Sigmoid colon (tissue), 7 donors: ENCODE data around the gene EP400. TPM values are rescaled to one million over a fixed set of nuclear protein-coding genes. Genes with fewer than 3 reads are reported as not detected.

Source experiments
- DNase-seq: peaks from one replicate; pipeline ENCODE4 v3.0.0-alpha.2; 2019
- H3K27ac ChIP-seq, 4 donors: fragments of 200-600 bp; sonication (generic); one replicate each; pipeline ENCODE4 v1.5.1; 2016 to 2019; ENCODE audit warnings: mild to moderate bottlenecking in 1 of 4
- H3K27me3 ChIP-seq, 3 donors: fragments of 200-600 bp; sonication (generic); one replicate each; pipeline ENCODE4 v1.5.1; 2019; ENCODE audit warnings: mild to moderate bottlenecking in 1 of 3
- H3K36me3 ChIP-seq, 4 donors: fragments of 200-600 bp; sonication (generic); one replicate each; pipeline ENCODE4 v1.5.1; 2016 to 2019
- H3K4me1 ChIP-seq, 4 donors: fragments of 200-600 bp; sonication (generic); one replicate each; pipeline ENCODE4 v1.5.1; 2017 to 2019
- H3K4me3 ChIP-seq, 4 donors: fragments of 200-600 bp; sonication (generic); one replicate each; pipeline ENCODE4 v1.5.1; 2017 to 2019; ENCODE audit warnings: mild to moderate bottlenecking in 2 of 4, moderate library complexity in 1 of 4
- H3K9me3 ChIP-seq, 4 donors: fragments of 200-600 bp in 3 of 4; sonication (generic) in 3 of 4; one replicate each; pipeline versions ENCODE4 v1.5.1 to v1.6.1; 2013 to 2019
- CTCF ChIP-seq, 4 experiments: fragments of 450-650 bp in 3 of 4; fragments of 200-600 bp in 1 of 4; IDR thresholded peaks; one replicate each; pipeline ENCODE4 v1.5.1; 2016 to 2019; ENCODE audit warnings: antibody characterized with exemption in 4 of 4, mild to moderate bottlenecking in 3 of 4, moderate library complexity in 2 of 4
- EP300 ChIP-seq, 4 donors: sonication (generic); formaldehyde crosslinking; IDR thresholded peaks; one replicate each; pipeline ENCODE4 v1.6.1; 2017; ENCODE audit warnings: antibody characterized with exemption in 4 of 4
- POLR2A ChIP-seq, 2 donors: fragments of 450-650 bp; IDR thresholded peaks; one replicate each; pipeline ENCODE4 v1.6.1; 2016; ENCODE audit warnings: antibody characterized with exemption in 2 of 2, mild to moderate bottlenecking in 2 of 2, moderate library complexity in 2 of 2
- POLR2AphosphoS5 ChIP-seq, 4 donors: sonication (generic); formaldehyde crosslinking; IDR thresholded peaks; one replicate each; pipeline ENCODE4 v1.6.1; 2017; ENCODE audit warnings: antibody characterized with exemption in 4 of 4
- WGBS, 2 donors: extraction: QIAGEN DNeasy Blood & Tissue Kit; methylation state at CpG; one replicate each; pipeline ENCODE4 v1.1.7; 2013; 5-methylcytosine and 5-hydroxymethylcytosine counted together
- intact Hi-C: fragments of 100-400 bp; cut with DNase I; formaldehyde crosslinking; loops from one replicate; pipeline ENCODE4 v1.15.1; 2023
- polyA plus RNA-seq, 3 donors: library from polyadenylated mRNA; stranded (reverse); fragments of 200-250 nt; gene quantifications; one replicate each; pipeline ENCODE4 v1.2.3, GENCODE V29; 2013
- total RNA-seq, 4 donors: library from RNA; depleted of rRNA; stranded (reverse); fragments of >200 nt; gene quantifications; one replicate each; pipeline ENCODE4 v1.1.0, GENCODE V29; 2016
- donor health status: healthy with polysubstance abuse.
- donor health status: Bipolar disorder and iron deficiency.
- donor health status: healthy.

EP400 gene
- total and polyA plus RNA-seq, 7 donors: 3.2 to 35.7 (median 14.6) TPM

- intact Hi-C loops: no loop called here
- WGBS, 2 donors: 90 to 94% methylated on average over 7 of the region's 7 CpGs
- no peak for TF ChIP-seq EP300 (IDR thresholded peaks at IDR 0.05)
- TF ChIP-seq POLR2AphosphoS5 (IDR thresholded peaks at IDR 0.05): no peak
- TF ChIP-seq POLR2A (IDR thresholded peaks at IDR 0.05): no peak
- TF ChIP-seq CTCF (IDR thresholded peaks at IDR 0.05): no peak
- no peaks in the 10 kb centered on the region for H3K27me3 ChIP-seq
- peaks cover 36 to 95% (median 50%) of the 10 kb centered on the region in 4 donors for H3K36me3 ChIP-seq
- no peak overlapping the region for H3K4me3 ChIP-seq
- no peak for DNase-seq
- no peak overlapping the region for H3K27ac ChIP-seq
- no peaks in the 10 kb centered on the region for H3K9me3 ChIP-seq
- H3K4me1 ChIP-seq: no peaks in the 10 kb centered on the region
Observed at GRCh38 chr12:132067182-132067581, 117.4 kb downstream of the EP400 start.

GRCh38 chr12:132068250-132068649 is 118.5 kb downstream of the EP400 start:
- no peak overlapping the region for H3K4me3 ChIP-seq
- intact Hi-C loops: no loop called here
- H3K27me3 ChIP-seq: no peaks in the 10 kb centered on the region
- 97% methylated on average over 5 of the region's 5 CpGs for WGBS, 2 donors
- no peaks in the 10 kb centered on the region for H3K9me3 ChIP-seq
- no peak for TF ChIP-seq POLR2AphosphoS5 (IDR thresholded peaks at IDR 0.05)
- TF ChIP-seq CTCF (IDR thresholded peaks at IDR 0.05): no peak
- TF ChIP-seq EP300 (IDR thresholded peaks at IDR 0.05): no peak
- no peaks in the 10 kb centered on the region for H3K4me1 ChIP-seq
- no peak overlapping the region for H3K27ac ChIP-seq
- DNase-seq: no peak
- H3K36me3 ChIP-seq: peaks cover 25 to 84% (median 39%) of the 10 kb centered on the region in 4 donors

- Histone ChIP-seq H3K36me3 (peaks cover 21 to 74% (median 37%) of the 10 kb centered on the region in 4 donors), H3K4me1 (no peaks in the 10 kb centered on the region), H3K27ac (no peak overlapping the region), H3K4me3 (no peak overlapping the region), H3K9me3 (no peaks in the 10 kb centered on the region), H3K27me3 (no peaks in the 10 kb centered on the region)
- DNase-seq: no peak
- 95 to 97% methylated on average over 26 of the region's 26 CpGs for WGBS, 2 donors
- intact Hi-C loops: no loop called here
- TF ChIP-seq POLR2AphosphoS5 (IDR thresholded peaks at IDR 0.05) (no peak), POLR2A (IDR thresholded peaks at IDR 0.05) (no peak), CTCF (IDR thresholded peaks at IDR 0.05) (no peak), EP300 (IDR thresholded peaks at IDR 0.05) (no peak)
Observed at GRCh38 chr12:132069336-132069985, 119.7 kb downstream of the EP400 start.

GRCh38 chr12:132070298-132070697 is 120.6 kb downstream of the EP400 start:
- H3K27ac ChIP-seq: no peak overlapping the region
- 80 to 89% methylated on average over 8 of the region's 8 CpGs for WGBS, 2 donors
- H3K4me1 ChIP-seq: no peaks in the 10 kb centered on the region
- no peaks in the 10 kb centered on the region for H3K9me3 ChIP-seq
- DNase-seq: no peak
- no peaks in the 10 kb centered on the region for H3K27me3 ChIP-seq
- H3K36me3 ChIP-seq: peaks cover 16 to 74% (median 32%) of the 10 kb centered on the region in 4 donors
- intact Hi-C loops: loop anchor here (10.0 kb wide), 1 partner anchor 175 kb away; the partner anchor contains the start of gene ULK1
- TF ChIP-seq EP300 (IDR thresholded peaks at IDR 0.05): no peak
- TF ChIP-seq CTCF (IDR thresholded peaks at IDR 0.05): no peak
- TF ChIP-seq POLR2AphosphoS5 (IDR thresholded peaks at IDR 0.05): no peak
- H3K4me3 ChIP-seq: no peak overlapping the region
